Pons (tissue), 1 donor: ENCODE data around the gene MKRN2.
A peak's percentile ranks its signal among the peaks of the same experiment; 100 is the strongest.
"Not testable (repeated sequence)": the region's sequence is repeated elsewhere in the genome, so short reads cannot be mapped to it uniquely, and the experiment has no call there.

ENCODE experiments used
- DNase-seq: peaks from one replicate; pipeline ENCODE4 v3.0.0-alpha.2; 2016; ENCODE audit warnings: low spot score

Gene MKRN2

GRCh38 chr3:12588039-12589009 is 31.4 kb downstream of the MKRN2 start:
- DNase-seq = no peak

GRCh38 chr3:12590096-12590495 is 33.2 kb downstream of the MKRN2 start:
- DNase-seq = no peak

DNA sequence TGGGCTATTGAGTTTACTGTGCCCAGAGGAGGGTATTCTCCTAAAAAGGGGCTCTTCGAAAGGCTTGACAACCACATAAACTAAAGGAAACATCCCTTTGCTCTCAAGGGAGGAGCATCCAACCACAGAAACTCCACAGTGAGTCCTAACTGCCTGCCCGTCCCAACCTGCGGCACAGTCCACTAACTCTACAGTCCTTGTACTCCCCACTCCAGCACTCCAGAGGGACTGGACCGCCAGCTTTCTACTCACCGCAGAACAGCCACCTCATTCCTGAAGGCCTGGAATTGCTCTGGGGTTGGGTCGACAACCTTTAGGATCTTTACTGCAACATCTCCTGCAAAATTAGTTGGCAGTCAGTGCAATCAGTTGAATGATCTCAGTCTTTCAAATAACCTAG is 34.6 kb downstream of the MKRN2 start:
- no peak for DNase-seq

GRCh38 chr3:12591997-12592715 is 35.3 kb downstream of the MKRN2 start:
- no peak for DNase-seq

DNA sequence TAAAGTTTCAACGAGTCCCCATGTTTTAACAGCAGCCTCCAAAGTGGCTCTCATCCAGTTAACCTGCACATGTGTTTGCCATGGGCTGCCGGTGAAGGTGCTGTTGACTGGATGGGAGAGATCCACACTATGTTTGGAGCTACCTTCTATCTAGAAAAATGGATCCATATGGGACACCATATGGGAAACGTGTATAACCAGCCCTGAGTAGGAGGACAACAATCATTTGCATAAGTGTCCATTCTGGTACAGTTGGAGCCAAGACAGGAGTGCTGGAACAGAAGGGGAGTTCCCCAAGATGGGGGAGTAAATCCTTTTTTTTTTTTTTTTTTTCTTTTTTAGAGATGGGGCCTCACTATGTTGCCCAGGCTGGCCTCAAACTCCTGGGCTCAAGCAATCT is 36.6 kb downstream of the MKRN2 start:
- DNase-seq = no peak

- DNase-seq = no peak
Measured at GRCh38 chr3:12598890-12599289, 42.0 kb downstream of the MKRN2 start.

DNA sequence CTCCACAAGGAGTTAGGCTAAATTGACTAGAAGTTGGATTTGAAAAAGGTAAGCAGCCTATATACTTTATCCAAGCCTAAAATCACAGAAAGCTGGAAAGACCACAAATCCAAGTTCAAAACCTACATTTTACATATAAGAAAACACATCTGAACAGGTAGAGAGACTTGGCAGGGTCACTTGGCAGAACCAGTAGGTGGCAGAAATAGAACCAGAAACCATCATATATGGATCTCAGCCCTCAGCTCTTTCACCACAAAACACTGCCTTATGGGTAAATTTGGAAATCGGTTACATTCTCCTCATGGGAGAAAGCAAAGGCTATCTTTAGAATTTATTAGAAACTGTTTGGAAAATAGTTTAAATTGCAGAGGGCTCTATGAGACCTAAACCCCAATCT is 44.2 kb downstream of the MKRN2 start:
- no peak for DNase-seq

DNA sequence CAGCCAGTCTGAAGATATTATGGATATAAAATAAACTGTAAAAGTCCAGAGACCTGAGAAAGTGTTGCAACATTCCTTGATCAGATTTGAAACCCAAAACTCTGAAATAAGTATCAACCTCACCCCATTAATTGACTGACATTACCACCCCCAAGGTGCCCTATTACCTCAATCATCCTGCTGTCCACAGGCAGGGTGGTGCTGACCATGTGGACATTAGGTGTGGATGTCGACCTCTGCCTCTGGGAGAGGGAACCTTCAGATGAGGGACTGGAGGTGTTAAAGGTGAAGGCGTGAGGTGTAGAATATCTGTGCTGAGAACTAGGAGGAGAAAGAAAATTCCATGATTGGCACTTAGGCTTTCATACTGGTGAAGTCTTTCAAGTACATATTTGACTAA is 47.1 kb downstream of the MKRN2 start:
- DNase-seq = no peak

GRCh38 chr3:12608376-12608775 is 51.5 kb downstream of the MKRN2 start:
- DNase-seq = no peak

GRCh38 chr3:12611117-12611516 is 54.2 kb downstream of the MKRN2 start:
- DNase-seq = no peak

- no peak for DNase-seq
Measured at GRCh38 chr3:12612514-12613226, 55.8 kb downstream of the MKRN2 start.

DNA sequence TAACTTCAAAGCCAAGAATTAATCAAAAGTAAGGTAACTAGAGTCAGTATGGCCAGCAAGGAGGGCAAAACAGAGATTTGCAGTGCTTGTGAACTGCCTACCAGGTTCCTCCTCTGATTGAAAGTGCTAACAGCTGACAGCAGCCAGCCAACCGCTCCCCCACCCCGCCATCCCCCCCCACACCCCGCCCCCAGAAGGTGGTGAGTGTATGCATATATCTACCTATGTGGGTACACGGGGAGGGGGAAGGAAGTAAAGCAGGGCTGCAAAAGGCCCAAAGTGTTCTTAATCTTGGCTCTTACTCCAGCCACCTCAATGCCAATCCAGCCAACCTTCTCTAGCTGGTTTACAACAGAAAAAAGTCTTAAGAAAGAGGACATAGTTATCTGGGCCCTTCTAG is 56.4 kb downstream of the MKRN2 start:
- DNase-seq = no peak

GRCh38 chr3:12615266-12615665 is 58.4 kb downstream of the MKRN2 start:
- DNase-seq = no peak

DNA sequence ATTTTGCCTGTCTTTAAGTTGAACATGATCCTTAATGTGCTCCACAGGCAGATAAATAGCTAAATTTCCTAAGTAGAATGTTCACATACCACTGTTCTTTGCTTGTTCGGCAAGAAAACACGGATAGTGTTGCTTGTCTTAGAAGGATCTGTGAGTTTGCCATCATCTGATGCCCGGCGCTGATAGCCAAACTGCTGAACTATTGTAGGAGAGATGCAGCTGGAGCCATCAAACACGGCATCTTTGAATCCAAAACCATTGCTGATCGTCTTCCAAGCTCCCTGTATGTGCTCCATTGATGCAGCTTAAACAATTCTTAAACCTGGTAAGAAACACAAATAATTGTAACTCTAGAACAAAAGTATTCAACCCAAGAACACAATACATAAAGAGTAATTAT is 61.5 kb downstream of the MKRN2 start:
- DNase-seq = peak; percentile 61

DNA sequence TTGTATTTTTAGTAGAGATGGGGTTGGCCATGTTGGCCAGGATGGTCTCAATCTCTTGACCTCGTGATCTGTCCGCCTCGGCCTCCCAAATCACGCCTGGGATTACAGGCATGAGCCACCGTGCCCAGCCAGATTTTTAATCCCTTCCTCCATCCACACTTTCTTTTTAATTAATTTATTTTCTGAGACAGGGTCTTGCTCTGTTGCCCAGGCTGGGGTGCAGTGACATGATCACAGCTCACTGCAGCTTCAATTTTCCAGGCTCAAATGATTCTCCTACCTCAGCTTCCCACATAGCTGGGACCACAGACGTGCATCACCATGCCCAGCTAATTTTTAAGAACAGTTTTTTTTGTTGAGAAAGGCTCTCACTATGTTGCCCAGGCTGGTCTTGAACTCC is 63.4 kb downstream of the MKRN2 start:
- no peak for DNase-seq

- DNase-seq = no peak
Measured at GRCh38 chr3:12620729-12621128, 63.8 kb downstream of the MKRN2 start.

GRCh38 chr3:12622335-12622734 is 65.4 kb downstream of the MKRN2 start:
- DNase-seq = no peak

GRCh38 chr3:12624056-12624455 is 67.2 kb downstream of the MKRN2 start:
- DNase-seq = no peak

DNA sequence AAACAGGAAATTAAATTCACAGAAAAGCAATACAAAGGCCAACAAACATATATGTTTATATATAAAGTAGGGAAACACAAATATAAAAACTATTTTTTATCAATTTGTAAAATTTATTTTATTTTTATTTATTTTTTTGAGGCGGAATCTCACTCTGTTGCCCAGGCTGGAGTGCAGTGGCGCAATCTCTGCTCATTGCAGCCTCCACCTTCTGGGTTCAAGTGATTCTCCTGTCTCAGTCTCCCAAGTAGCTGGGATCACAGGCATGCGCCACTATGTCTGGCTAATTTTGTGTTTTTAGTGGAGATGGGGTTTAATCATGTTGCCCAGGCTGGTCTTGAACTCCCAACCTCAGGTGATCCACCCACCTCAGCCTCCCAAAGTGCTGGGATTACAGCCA is 68.1 kb downstream of the MKRN2 start:
- not testable (repeated sequence) for DNase-seq

DNA sequence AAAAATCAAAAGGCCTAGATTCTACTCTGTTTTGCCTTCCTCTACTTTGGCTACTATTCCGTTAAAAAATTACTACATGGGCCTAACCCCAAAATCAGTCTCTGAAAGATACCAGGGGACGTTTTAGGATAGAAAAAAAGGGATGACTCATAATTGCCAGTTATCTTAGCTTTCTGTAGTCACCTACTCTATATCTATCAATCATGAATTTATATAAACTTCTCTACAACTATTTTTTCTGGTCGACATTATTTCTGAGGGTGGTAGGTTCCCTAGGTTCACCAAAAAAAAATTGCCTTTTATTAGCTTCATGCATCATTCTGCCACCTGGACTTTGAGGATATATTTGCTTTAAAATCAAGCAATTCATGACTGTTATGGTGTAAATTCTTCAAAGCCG is 70.5 kb downstream of the MKRN2 start:
- DNase-seq = no peak

- DNase-seq = no peak
Measured at GRCh38 chr3:12628813-12629212, 71.9 kb downstream of the MKRN2 start.

DNA sequence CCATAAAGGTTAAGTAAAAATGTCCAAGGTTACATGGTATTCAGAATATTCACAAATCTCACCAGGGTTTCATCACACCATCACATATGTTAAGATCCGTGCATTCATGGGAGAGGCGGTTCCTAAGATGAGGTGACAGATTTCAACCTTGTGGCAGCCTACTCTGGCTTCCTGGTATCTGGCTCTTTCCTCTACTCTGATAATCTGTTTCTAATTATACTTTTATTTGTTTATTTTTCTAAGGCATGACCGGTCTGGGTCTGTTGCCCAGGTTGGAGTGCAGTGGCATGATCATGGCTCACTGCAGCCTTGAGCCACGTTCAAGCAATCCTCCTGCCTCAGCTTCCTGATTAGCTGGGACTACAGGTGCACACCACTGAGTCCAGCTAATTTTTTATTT is 72.7 kb downstream of the MKRN2 start:
- DNase-seq = no peak

GRCh38 chr3:12630292-12630691 is 73.4 kb downstream of the MKRN2 start:
- DNase-seq = no peak
